SK-N-SH treated with all-trans-retinoic acid at 6 μM for 48 hours (cell line): ENCODE measurements around the gene WDR5B.

Experiments used
- ATAC-seq: fragments of 200-7000 bp; cut with Tn5 transposase; 3 replicates; pipeline ENCODE4 v1.9.1; 2020; ENCODE audit warnings: mild to moderate bottlenecking, moderate library complexity
- ARNTL ChIP-seq: fragments of 450-650 bp; formaldehyde crosslinking; IDR thresholded peaks from 2 replicates; pipeline ENCODE4 v1.5.0; 2020; ENCODE audit warnings: low read depth, mild to moderate bottlenecking, moderate library complexity, borderline replicate concordance
- BACH2 ChIP-seq: fragments of 250-450 bp; sonication (Bioruptor Pico); IDR thresholded peaks from 2 replicates; pipeline ENCODE4 v1.9.0; 2021; ENCODE audit warnings: mild to moderate bottlenecking, borderline replicate concordance
- CSDC2 ChIP-seq: fragments of 250-450 bp; sonication (Bioruptor Pico); IDR thresholded peaks from 2 replicates; pipeline ENCODE4 v1.5.0; 2020; ENCODE audit warnings: mild to moderate bottlenecking, moderate library complexity
- CSRNP3 ChIP-seq: fragments of 250-450 bp; sonication (Bioruptor Pico); IDR thresholded peaks from 2 replicates; pipeline ENCODE4 v1.5.1; 2021; ENCODE audit warnings: mild to moderate bottlenecking, moderate library complexity
- ESRRG ChIP-seq: fragments of 250-450 bp; sonication (Bioruptor Pico); IDR thresholded peaks from 2 replicates; pipeline ENCODE4 v1.6.1; 2021; ENCODE audit warnings: mild to moderate bottlenecking
- ISL1 ChIP-seq: fragments of 250-450 bp; sonication (Bioruptor Pico); IDR thresholded peaks from 2 replicates; pipeline ENCODE4 v2.1.2; 2022; ENCODE audit warnings: mild to moderate bottlenecking, moderate library complexity
- PATZ1 ChIP-seq: fragments of 250-450 bp; sonication (Bioruptor Pico); IDR thresholded peaks from 2 replicates; pipeline ENCODE4 v1.8.0; 2020; ENCODE audit warnings: mild to moderate bottlenecking, moderate library complexity, borderline replicate concordance
- POU6F1 ChIP-seq: fragments of 250-450 bp; sonication (Bioruptor Pico); IDR thresholded peaks from 2 replicates; pipeline ENCODE4 v1.8.0; 2021; ENCODE audit warnings: low read depth, mild to moderate bottlenecking, moderate library complexity, borderline replicate concordance
- PPARA ChIP-seq: fragments of 250-450 bp; sonication (Bioruptor Pico); IDR thresholded peaks from 2 replicates; pipeline ENCODE4 v1.5.0; 2020; ENCODE audit warnings: mild to moderate bottlenecking, borderline replicate concordance
- RARB ChIP-seq: fragments of 250-450 bp; sonication (Bioruptor Pico); IDR thresholded peaks from 2 replicates; pipeline ENCODE4 v1.8.0; 2021; ENCODE audit warnings: mild to moderate bottlenecking, moderate library complexity
- SNAI2 ChIP-seq: fragments of 250-450 bp; sonication (Bioruptor Pico); IDR thresholded peaks from 2 replicates; pipeline ENCODE4 v1.5.0; 2020; ENCODE audit warnings: mild to moderate bottlenecking, moderate library complexity
- TCF4 ChIP-seq: fragments of 250-450 bp; sonication (Bioruptor Pico); IDR thresholded peaks from 2 replicates; pipeline ENCODE4 v1.8.0; 2021; ENCODE audit warnings: mild to moderate bottlenecking, moderate library complexity, borderline replicate concordance
- TOX ChIP-seq: fragments of 250-450 bp; sonication (Bioruptor Pico); IDR thresholded peaks from 2 replicates; pipeline ENCODE4 v1.8.0; 2021; ENCODE audit warnings: mild to moderate bottlenecking, moderate library complexity, borderline replicate concordance
- TSHZ2 ChIP-seq: fragments of 250-450 bp; sonication (Bioruptor Pico); IDR thresholded peaks from 2 replicates; pipeline ENCODE4 v1.5.0; 2020; ENCODE audit warnings: mild to moderate bottlenecking, moderate library complexity
- ZFP3 ChIP-seq: fragments of 250-450 bp; sonication (Bioruptor Pico); IDR thresholded peaks from 2 replicates; pipeline ENCODE4 v1.5.0; 2020; ENCODE audit warnings: mild to moderate bottlenecking, moderate library complexity
- ZFP30 ChIP-seq: fragments of 450-650 bp; formaldehyde crosslinking; IDR thresholded peaks from 2 replicates; pipeline ENCODE4 v1.5.0; 2022; ENCODE audit warnings: mild to moderate bottlenecking, moderate library complexity
- ZNF565 ChIP-seq: fragments of 450-650 bp; formaldehyde crosslinking; conservative IDR thresholded peaks from 2 replicates; pipeline ENCODE4 v1.5.0; 2020; ENCODE audit warnings: low read depth, mild to moderate bottlenecking, moderate library complexity
- ZNF70 ChIP-seq: fragments of 450-650 bp; formaldehyde crosslinking; IDR thresholded peaks from 2 replicates; pipeline ENCODE4 v1.5.0; 2020; ENCODE audit warnings: mild to moderate bottlenecking, moderate library complexity
- ZNF8 ChIP-seq: fragments of 450-650 bp; formaldehyde crosslinking; IDR thresholded peaks from 2 replicates; pipeline ENCODE4 v1.5.0; 2020; ENCODE audit warnings: mild to moderate bottlenecking, moderate library complexity

The WDR5B gene

GRCh38 chr3:122435950-122436349 lies 20.1 kb upstream of the WDR5B start (continued):
- TF ChIP-seq PATZ1 (CRISPR knock-in tag) (no peak), ESRRG (CRISPR knock-in tag) (no peak), ZNF565 (no peak), ZFP3 (CRISPR knock-in tag) (no peak), ZNF70 (CRISPR knock-in tag) (no peak), SNAI2 (CRISPR knock-in tag) (no peak), RARB (CRISPR knock-in tag) (no peak)

GRCh38 chr3:122430371-122430770 lies 14.5 kb upstream of the WDR5B start:
- TF ChIP-seq PPARA (CRISPR knock-in tag), result no peak
- ATAC-seq, result no peak

- no peak for TF ChIP-seq CSDC2 (CRISPR knock-in tag)
- TF ChIP-seq TCF4 (CRISPR knock-in tag), result no peak
- TF ChIP-seq ZNF8 (CRISPR knock-in tag), result no peak
- no peak for TF ChIP-seq ESRRG (CRISPR knock-in tag)
- TF ChIP-seq SNAI2 (CRISPR knock-in tag), result no peak
- no peak for TF ChIP-seq BACH2 (CRISPR knock-in tag)
- TF ChIP-seq ISL1, result no peak
- ATAC-seq, result no peak
Observed at GRCh38 chr3:122427857-122428471, 12.1 kb upstream of the WDR5B start.

GRCh38 chr3:122421836-122422235 lies 6.0 kb upstream of the WDR5B start:
- TF ChIP-seq SNAI2 (CRISPR knock-in tag) (no peak), ZNF70 (CRISPR knock-in tag) (no peak)
- ATAC-seq, result no peak

GRCh38 chr3:122421101-122421500 lies 5.2 kb upstream of the WDR5B start:
- TF ChIP-seq ZNF565, result no peak
- no peak for TF ChIP-seq PPARA (CRISPR knock-in tag)
- TF ChIP-seq ZNF70 (CRISPR knock-in tag), result no peak
- TF ChIP-seq ESRRG (CRISPR knock-in tag), result no peak
- no peak for TF ChIP-seq RARB (CRISPR knock-in tag)
- TF ChIP-seq CSRNP3 (CRISPR knock-in tag), result no peak
- TF ChIP-seq ISL1, result no peak
- no peak for TF ChIP-seq POU6F1 (CRISPR knock-in tag)
- no peak for TF ChIP-seq TSHZ2 (CRISPR knock-in tag)
- no peak for TF ChIP-seq ZFP30 (CRISPR knock-in tag)
- no peak for TF ChIP-seq ARNTL
- no peak for TF ChIP-seq ZFP3 (CRISPR knock-in tag)
- TF ChIP-seq TCF4 (CRISPR knock-in tag), result no peak
- no peak for TF ChIP-seq ZNF8 (CRISPR knock-in tag)
- no peak for TF ChIP-seq TOX (CRISPR knock-in tag)
- ATAC-seq, result no peak
